Hepatocyte (in vitro differentiated cells): ENCODE data around the gene HSPA14. TPM values are rescaled to one million over a fixed set of nuclear protein-coding genes. Genes with fewer than 3 reads are reported as not detected.

ENCODE experiments used
- DNase-seq: peaks from one replicate; pipeline ENCODE4 v3.0.0-alpha.2; 2016; ENCODE audit warnings: low spot score
- H2AFZ ChIP-seq: fragments of 200-600 bp; sonication (generic); 2 replicates; pipeline ENCODE4 v1.6.0; 2016; ENCODE audit warnings: antibody characterized with exemption, mild to moderate bottlenecking
- H3K27ac ChIP-seq: fragments of 200-600 bp; sonication (generic); 2 replicates; pipeline ENCODE4 v1.5.1; 2016; ENCODE audit warnings: mild to moderate bottlenecking
- H3K27me3 ChIP-seq: fragments of 200-600 bp; sonication (generic); 2 replicates; pipeline ENCODE4 v1.6.1; 2016
- H3K36me3 ChIP-seq: fragments of 200-600 bp; sonication (generic); replicated peaks from 2 replicates; pipeline ENCODE4 v1.5.1; 2016; ENCODE audit warnings: low read depth; ENCODE audit not compliant: insufficient read depth
- H3K4me1 ChIP-seq: fragments of 200-600 bp; sonication (generic); 2 replicates; pipeline ENCODE4 v1.5.1; 2016; ENCODE audit warnings: mild to moderate bottlenecking, moderate library complexity; ENCODE audit not compliant: insufficient read depth
- H3K4me2 ChIP-seq: fragments of 200-600 bp; sonication (generic); 2 replicates; pipeline ENCODE4 v1.6.0; 2016
- H3K4me3 ChIP-seq: fragments of 200-600 bp; sonication (generic); 2 replicates; pipeline ENCODE4 v1.5.1; 2016; ENCODE audit warnings: mild to moderate bottlenecking
- H3K79me2 ChIP-seq: fragments of 200-600 bp; sonication (generic); 2 replicates; pipeline ENCODE4 v1.6.0; 2017; ENCODE audit warnings: mild to moderate bottlenecking
- H3K9me2 ChIP-seq: fragments of 200-600 bp; sonication (generic); replicated peaks from 2 replicates; pipeline ENCODE4 v1.6.0; 2017; ENCODE audit warnings: mild to moderate bottlenecking; ENCODE audit not compliant: insufficient read depth
- H3K9me3 ChIP-seq: fragments of 200-600 bp; sonication (generic); 2 replicates; pipeline ENCODE4 v1.5.1; 2016; ENCODE audit warnings: low read depth, mild to moderate bottlenecking
- H4K20me1 ChIP-seq: fragments of 200-600 bp; sonication (generic); 2 replicates; pipeline ENCODE4 v1.6.0; 2016; ENCODE audit warnings: mild to moderate bottlenecking; ENCODE audit not compliant: insufficient read depth, poor library complexity, severe bottlenecking
- CTCF ChIP-seq: fragments of 200-600 bp; sonication (generic); IDR thresholded peaks from 2 replicates; pipeline ENCODE4 v1.5.1; 2016; ENCODE audit warnings: antibody characterized with exemption, mild to moderate bottlenecking; ENCODE audit not compliant: poor library complexity
- EZH2 ChIP-seq: fragments of 200-600 bp; sonication (generic); IDR thresholded peaks from 2 replicates; pipeline ENCODE4 v1.6.1; 2016; ENCODE audit warnings: antibody characterized with exemption, mild to moderate bottlenecking, borderline replicate concordance
- EZH2phosphoT487 ChIP-seq: fragments of 200-600 bp; sonication (generic); IDR thresholded peaks from one replicate; pipeline ENCODE4 v1.6.1; 2018; ENCODE audit warnings: antibody characterized with exemption, mild to moderate bottlenecking, low read depth, moderate library complexity; ENCODE audit not compliant: unreplicated experiment, severe bottlenecking
- WGBS: methylation state at CpG from one replicate; pipeline ENCODE4 v1.1.6; 2016; ENCODE audit warnings: low lambda C conversion rate; ENCODE audit errors: missing lambda C conversion rate; 5-methylcytosine and 5-hydroxymethylcytosine counted together
- polyA plus RNA-seq: library from polyadenylated mRNA; unstranded; fragments of >200 nt; fragmentation: Nextera tagmentation; extraction: Ambion mirVana; gene quantifications from 2 replicates; pipeline ENCODE4 v1.2.1, GENCODE V29; 2016
- total RNA-seq: library from RNA; depleted of rRNA; stranded (reverse); fragments of >200 nt; gene quantifications from 2 replicates; pipeline ENCODE4 v1.2.3, GENCODE V29; 2014

Gene HSPA14
- total and polyA plus RNA-seq, 2 experiments from 2014 or later, result 9.9 to 20.2 TPM

GRCh38 chr10:14909101-14909500 lies 71.0 kb downstream of the HSPA14 start:
- 82% methylated on average over 2 of the region's 2 CpGs for WGBS
- DNase-seq, result no peak
- Histone ChIP-seq H3K4me3 (no peak overlapping the region), H3K79me2 (no peaks in the 10 kb centered on the region), H3K4me2 (no peak overlapping the region), H3K36me3 (no peaks in the 10 kb centered on the region), H2AFZ (no peak overlapping the region), H3K27me3 (no peaks in the 10 kb centered on the region), H4K20me1 (no peaks in the 10 kb centered on the region), H3K9me2 (no peaks in the 10 kb centered on the region), H3K9me3 (no peaks in the 10 kb centered on the region), H3K27ac (no peak overlapping the region), H3K4me1 (no peaks in the 10 kb centered on the region)
- TF ChIP-seq EZH2 (no peak), EZH2phosphoT487 (no peak), CTCF (no peak)

GRCh38 chr10:14910953-14911352 lies 72.8 kb downstream of the HSPA14 start:
- Histone ChIP-seq H3K36me3 (no peaks in the 10 kb centered on the region), H4K20me1 (no peaks in the 10 kb centered on the region), H3K4me1 (no peaks in the 10 kb centered on the region), H3K79me2 (no peaks in the 10 kb centered on the region), H3K4me2 (no peak overlapping the region), H2AFZ (no peak overlapping the region), H3K9me3 (no peaks in the 10 kb centered on the region), H3K27me3 (no peaks in the 10 kb centered on the region), H3K9me2 (no peaks in the 10 kb centered on the region), H3K27ac (no peak overlapping the region), H3K4me3 (no peak overlapping the region)
- TF ChIP-seq CTCF, result no peak
- TF ChIP-seq EZH2, result no peak
- no peak for TF ChIP-seq EZH2phosphoT487
- 95% methylated on average over 4 of the region's 4 CpGs for WGBS
- no peak for DNase-seq

- Histone ChIP-seq H3K4me3 (no peak overlapping the region), H3K79me2 (no peaks in the 10 kb centered on the region), H3K27ac (no peak overlapping the region), H3K9me3 (no peaks in the 10 kb centered on the region), H3K36me3 (no peaks in the 10 kb centered on the region), H3K9me2 (no peaks in the 10 kb centered on the region), H3K4me1 (no peaks in the 10 kb centered on the region), H3K27me3 (no peaks in the 10 kb centered on the region), H3K4me2 (no peak overlapping the region), H4K20me1 (no peaks in the 10 kb centered on the region), H2AFZ (no peak overlapping the region)
- 96% methylated on average over 3 of the region's 3 CpGs for WGBS
- DNase-seq, result no peak
- TF ChIP-seq EZH2phosphoT487 (no peak), CTCF (no peak), EZH2 (no peak)
Observed at GRCh38 chr10:14911801-14912200, 73.7 kb downstream of the HSPA14 start.

GRCh38 chr10:14916600-14916999 lies 78.5 kb downstream of the HSPA14 start:
- H4K20me1 ChIP-seq, result no peaks in the 10 kb centered on the region
- no peak overlapping the region for H3K4me2 ChIP-seq
- H3K27ac ChIP-seq, result no peak overlapping the region
- no peaks in the 10 kb centered on the region for H3K4me1 ChIP-seq
- H2AFZ ChIP-seq, result no peak overlapping the region
- TF ChIP-seq EZH2 (no peak), EZH2phosphoT487 (no peak), CTCF (no peak)
- no peaks in the 10 kb centered on the region for H3K79me2 ChIP-seq
- 98% methylated on average over 2 of the region's 2 CpGs for WGBS
- H3K9me3 ChIP-seq, result no peaks in the 10 kb centered on the region
- H3K27me3 ChIP-seq, result no peaks in the 10 kb centered on the region
- DNase-seq, result no peak
- no peak overlapping the region for H3K4me3 ChIP-seq
- no peaks in the 10 kb centered on the region for H3K36me3 ChIP-seq
- H3K9me2 ChIP-seq, result no peaks in the 10 kb centered on the region
